ENCODE measurements around the gene ATG7. TPM values are rescaled to one million over a fixed set of nuclear protein-coding genes. Genes with fewer than 3 reads are reported as not detected.

Gene ATG7
- polyA plus RNA-seq, 2 of the 4 experiments (the other 2 are of a cell fraction), result 27.2 to 41.2 TPM

- TF ChIP-seq TFCP2L1 (CRISPR knock-in tag; IDR thresholded peaks at IDR 0.05) (no peak), MAX (IDR thresholded peaks at IDR 0.05) (no peak), EP300 (IDR thresholded peaks at IDR 0.05) (no peak)
Measured at GRCh38 chr3:11480663-11481298, 208.6 kb downstream of the ATG7 start (continued).

- Histone ChIP-seq H3K4me2 (no peak overlapping the region), H3K27ac (no peak overlapping the region), H3K9me3 (no peaks in the 10 kb centered on the region), H3K4me3 (no peak overlapping the region), H3K4me1 (peaks cover 26% of the 10 kb centered on the region)
- DNase-seq (ENCODE audit: low read depth in 1 of 2, low spot score in 1 of 2), result no peak
- ATAC-seq, result no peak
- 63% methylated on average over 3 of the region's 3 CpGs for WGBS (ENCODE audit: missing lambda C conversion rate)
- POLR2A ChIA-PET, result no interaction called here
- TF ChIP-seq CBX2 (IDR thresholded peaks at IDR 0.05; ENCODE audit: borderline replicate concordance, low read depth), result no peak
- no peak for TF ChIP-seq GATA3 (IDR thresholded peaks at IDR 0.05; ENCODE audit: borderline replicate concordance)
- no peak for TF ChIP-seq CBX8 (IDR thresholded peaks at IDR 0.05)
- TF ChIP-seq E2F6 (IDR thresholded peaks at IDR 0.05; ENCODE audit: borderline replicate concordance, low read depth), result no peak
- TF ChIP-seq EHMT2 (IDR thresholded peaks at IDR 0.05; ENCODE audit: low read depth), result no peak
- TF ChIP-seq NPAS2 (CRISPR knock-in tag; IDR thresholded peaks at IDR 0.05; ENCODE audit: borderline replicate concordance), result no peak
- no peak for TF ChIP-seq EP300 (IDR thresholded peaks at IDR 0.05)
- no peak for TF ChIP-seq REST (IDR thresholded peaks at IDR 0.05)
- TF ChIP-seq PBX3 (IDR thresholded peaks at IDR 0.05), result no peak
- TF ChIP-seq HMGXB4 (CRISPR knock-in tag; IDR thresholded peaks at IDR 0.05; ENCODE audit: borderline replicate concordance), result no peak
- no peak for TF ChIP-seq BCL3 (IDR thresholded peaks at IDR 0.05)
- TF ChIP-seq PHF8 (IDR thresholded peaks at IDR 0.05; ENCODE audit: borderline replicate concordance, low read depth), result no peak
- no peak for TF ChIP-seq HEYL (CRISPR knock-in tag; IDR thresholded peaks at IDR 0.05)
- no peak for TF ChIP-seq SMC3 (IDR thresholded peaks at IDR 0.05)
- TF ChIP-seq SREBF2 (IDR thresholded peaks at IDR 0.05), result no peak
- TF ChIP-seq JUN (IDR thresholded peaks at IDR 0.05), result no peak
- no peak for TF ChIP-seq HOXB13 (CRISPR knock-in tag; IDR thresholded peaks at IDR 0.05; ENCODE audit: low read depth)
- no peak for TF ChIP-seq POLR2AphosphoS2 (conservative IDR thresholded peaks at IDR 0.05; ENCODE audit: low read length)
- TF ChIP-seq POLR2A (IDR thresholded peaks at IDR 0.05; ENCODE audit: low read length), result no peak
- TF ChIP-seq CEBPB (IDR thresholded peaks at IDR 0.05), result no peak
- FAIRE-seq, result no peak
- CTCF ChIA-PET, result interaction anchor here (1.7 kb wide), 1 partner anchor 102 kb away, joined by 4 read pairs; no protein-coding TSS in a partner anchor
Measured at GRCh38 chr3:11481556-11481955, 209.4 kb downstream of the ATG7 start.

All from A549 (cell line).